ENCODE measurements around the gene ANKRD6. TPM values are rescaled to one million over a fixed set of nuclear protein-coding genes. Genes with fewer than 3 reads are reported as not detected.

ANKRD6 gene
- total and polyA plus RNA-seq, 11 donors: 3.5 to 14.1 (median 10.2) TPM

DNA sequence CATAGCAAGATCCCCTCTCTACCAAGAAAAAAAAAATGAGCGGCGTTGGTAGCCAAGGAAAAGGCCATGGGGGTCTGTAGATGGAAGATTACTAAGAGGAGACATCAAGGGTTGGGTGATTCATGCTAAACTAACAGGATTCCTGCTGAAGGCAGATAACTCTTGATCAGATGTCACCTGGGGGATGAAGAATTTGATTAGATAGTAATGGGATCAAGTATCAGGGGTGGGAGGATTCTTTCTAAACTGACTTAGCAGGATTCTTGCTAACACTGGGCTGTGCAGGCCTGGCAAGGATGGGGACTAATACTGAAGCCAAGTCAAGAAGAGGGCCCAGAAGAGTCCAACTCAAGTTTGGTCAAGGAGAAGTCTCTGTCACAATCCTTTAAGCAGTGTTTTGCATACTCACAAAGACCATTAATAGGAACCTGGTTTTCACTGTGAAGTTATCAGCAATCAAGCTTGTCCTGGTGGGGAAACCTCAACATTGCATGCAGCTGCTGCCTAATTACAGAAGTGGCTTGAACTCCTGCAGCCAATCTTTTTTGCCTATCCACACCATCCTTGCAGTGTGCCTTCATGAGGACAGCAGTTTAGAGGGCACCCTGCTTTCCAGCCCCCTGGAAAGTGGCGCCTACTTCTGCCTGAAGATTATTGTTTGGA is 61.3 kb downstream of the ANKRD6 start:
- no peaks in the 10 kb centered on the region for H3K36me3 ChIP-seq
- H3K27me3 ChIP-seq: no peaks in the 10 kb centered on the region
- TF ChIP-seq, protein P1, sequence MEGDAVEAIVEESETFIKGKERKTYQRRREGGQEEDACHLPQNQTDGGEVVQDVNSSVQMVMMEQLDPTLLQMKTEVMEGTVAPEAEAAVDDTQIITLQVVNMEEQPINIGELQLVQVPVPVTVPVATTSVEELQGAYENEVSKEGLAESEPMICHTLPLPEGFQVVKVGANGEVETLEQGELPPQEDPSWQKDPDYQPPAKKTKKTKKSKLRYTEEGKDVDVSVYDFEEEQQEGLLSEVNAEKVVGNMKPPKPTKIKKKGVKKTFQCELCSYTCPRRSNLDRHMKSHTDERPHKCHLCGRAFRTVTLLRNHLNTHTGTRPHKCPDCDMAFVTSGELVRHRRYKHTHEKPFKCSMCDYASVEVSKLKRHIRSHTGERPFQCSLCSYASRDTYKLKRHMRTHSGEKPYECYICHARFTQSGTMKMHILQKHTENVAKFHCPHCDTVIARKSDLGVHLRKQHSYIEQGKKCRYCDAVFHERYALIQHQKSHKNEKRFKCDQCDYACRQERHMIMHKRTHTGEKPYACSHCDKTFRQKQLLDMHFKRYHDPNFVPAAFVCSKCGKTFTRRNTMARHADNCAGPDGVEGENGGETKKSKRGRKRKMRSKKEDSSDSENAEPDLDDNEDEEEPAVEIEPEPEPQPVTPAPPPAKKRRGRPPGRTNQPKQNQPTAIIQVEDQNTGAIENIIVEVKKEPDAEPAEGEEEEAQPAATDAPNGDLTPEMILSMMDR (IDR thresholded peaks at IDR 0.05): no peak
- TF ChIP-seq POLR2A (IDR thresholded peaks at IDR 0.05): no peak
- 96 to 98% (median 97%) methylated on average over 3 of the region's 3 CpGs for WGBS, 4 donors
- DNase-seq (no peak), ATAC-seq (no peak)
- no peak overlapping the region for H3K4me3 ChIP-seq
- no peaks in the 10 kb centered on the region for H3K9me3 ChIP-seq
- intact Hi-C loops (cut with DNase I): no loop called here
- peaks cover 0 to 3% (median 0%) of the 10 kb centered on the region in 12 donors for H3K4me1 ChIP-seq
- H3K27ac ChIP-seq: no peak overlapping the region

DNA sequence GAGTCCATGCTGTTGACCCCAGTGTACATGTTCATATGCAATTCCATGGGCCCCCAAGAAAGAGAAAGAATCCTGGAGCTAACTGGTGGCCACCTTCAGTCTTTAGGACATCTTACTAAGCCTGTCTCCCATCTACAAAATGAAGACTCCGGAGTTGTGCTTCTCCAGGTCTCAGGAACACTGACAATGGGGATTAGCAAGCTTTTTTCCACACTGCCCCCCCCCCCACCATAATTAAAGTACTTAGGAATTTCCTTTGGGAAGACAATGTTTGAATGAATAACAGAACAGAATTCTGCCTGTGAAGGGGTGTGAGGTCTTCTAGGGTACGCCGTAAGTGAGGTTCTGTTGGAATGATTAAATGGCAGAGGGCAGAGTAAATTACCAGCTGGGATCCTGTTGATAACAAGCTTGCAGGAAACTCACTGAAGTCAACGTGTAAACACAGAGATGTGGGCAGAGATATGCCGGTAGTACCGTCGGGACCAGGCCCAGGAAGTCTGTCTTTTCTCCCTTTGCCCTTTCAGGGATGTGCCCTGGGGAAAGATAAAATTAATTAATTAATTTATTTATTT is 63.1 kb downstream of the ANKRD6 start:
- Histone ChIP-seq H3K4me1 (peaks cover 0 to 3% (median 0%) of the 10 kb centered on the region in 12 donors), H3K4me3 (no peak overlapping the region), H3K27me3 (no peaks in the 10 kb centered on the region), H3K36me3 (no peaks in the 10 kb centered on the region), H3K27ac (no peak overlapping the region), H3K9me3 (no peaks in the 10 kb centered on the region)
- TF ChIP-seq, protein P1 (IDR thresholded peaks at IDR 0.05): no peak
- no peak for TF ChIP-seq POLR2A (IDR thresholded peaks at IDR 0.05)
- WGBS, 4 donors: 48 to 61% (median 58%) methylated on average over 7 of the region's 7 CpGs
- ATAC-seq (no peak), DNase-seq (no peak)
- intact Hi-C loops (cut with DNase I): no loop called here

DNA sequence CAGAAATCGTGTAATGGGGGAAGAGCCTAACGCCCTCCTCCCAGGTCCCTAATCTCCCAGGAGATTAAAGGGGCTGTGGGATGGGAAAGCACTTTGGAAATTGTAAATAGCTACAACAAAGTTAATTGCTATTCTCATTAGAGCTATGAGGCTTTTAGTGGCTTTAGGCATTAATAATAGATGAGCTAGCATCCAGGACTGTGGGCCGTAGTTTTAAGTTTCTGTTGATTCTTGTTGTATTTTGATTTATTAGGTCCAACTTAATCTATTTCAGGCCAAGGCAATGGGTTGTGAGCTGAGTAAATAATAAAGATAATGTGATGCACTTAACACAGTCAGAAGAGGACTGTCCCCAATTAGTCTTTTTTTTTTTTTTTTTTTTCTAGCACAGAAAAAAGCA is 67.7 kb downstream of the ANKRD6 start:
- TF ChIP-seq POLR2A (IDR thresholded peaks at IDR 0.05): no peak
- TF ChIP-seq, protein P1 (IDR thresholded peaks at IDR 0.05): no peak
- no peaks in the 10 kb centered on the region for H3K27me3 ChIP-seq
- H3K4me1 ChIP-seq: peaks cover 0 to 3% (median 0%) of the 10 kb centered on the region in 12 donors
- intact Hi-C loops (cut with DNase I): no loop called here
- H3K4me3 ChIP-seq: no peak overlapping the region
- H3K36me3 ChIP-seq: no peaks in the 10 kb centered on the region
- no peak overlapping the region for H3K27ac ChIP-seq
- DNase-seq (no peak), ATAC-seq (no peak)
- H3K9me3 ChIP-seq: no peaks in the 10 kb centered on the region
- 77 to 85% (median 81%) methylated on average over 3 of the region's 3 CpGs for WGBS, 4 donors

DNA sequence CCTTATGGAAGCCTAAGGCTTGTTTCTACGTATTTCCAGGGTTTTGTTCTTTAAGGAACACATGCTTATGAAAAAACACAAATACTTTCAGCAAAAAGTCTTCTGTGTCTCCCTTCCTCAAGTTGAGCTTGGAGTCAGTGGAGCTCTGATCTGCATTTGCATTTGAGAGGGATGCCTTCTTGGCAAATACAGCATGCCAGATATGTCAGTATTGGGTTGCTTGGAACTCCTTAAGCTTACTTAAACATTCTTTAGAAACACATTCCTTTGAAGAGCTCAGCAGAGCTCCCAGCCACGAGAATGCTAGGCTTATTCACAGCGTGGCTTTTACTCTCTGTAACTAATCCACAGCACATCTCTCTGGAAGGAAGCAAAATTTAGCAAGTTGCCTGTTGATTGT is 68.3 kb downstream of the ANKRD6 start:
- H3K27me3 ChIP-seq: no peaks in the 10 kb centered on the region
- H3K9me3 ChIP-seq: no peaks in the 10 kb centered on the region
- H3K4me3 ChIP-seq: no peak overlapping the region
- no peak overlapping the region for H3K27ac ChIP-seq
- ATAC-seq (no peak), DNase-seq (no peak)
- H3K4me1 ChIP-seq: peaks cover 0 to 3% (median 0%) of the 10 kb centered on the region in 12 donors
- TF ChIP-seq POLR2A (IDR thresholded peaks at IDR 0.05): no peak
- TF ChIP-seq, protein P1 (IDR thresholded peaks at IDR 0.05): no peak
- H3K36me3 ChIP-seq: no peaks in the 10 kb centered on the region
- intact Hi-C loops (cut with DNase I): no loop called here
- 69 to 87% (median 76%) methylated on average over 3 of the region's 3 CpGs for WGBS, 4 donors

Data from heart left ventricle (tissue), 16 donors.